Activated naive CD4-positive, alpha-beta T cell treated with anti-CD3 and anti-CD28 coated beads, Interleukin-2, amount 50 U/mL, for 72 hours (primary cell): ENCODE measurements around the gene PBX1. TPM values are rescaled to one million over a fixed set of nuclear protein-coding genes. Genes with fewer than 3 reads are reported as not detected.

Source experiments
- ATAC-seq, 2 donors: fragments of 150-1000 bp; cut with Tn5 transposase; 2 replicates each; pipeline ENCODE4 v1.10.0; 2021; ENCODE audit warnings: mild to moderate bottlenecking in 2 of 2, moderate library complexity in 2 of 2
- DNase-seq, 2 donors: peaks; one replicate each; pipeline ENCODE4 v3.0.0; 2021 to 2022; ENCODE audit warnings: low spot score in 2 of 2
- H3K27ac Mint-ChIP-seq, 2 donors: one replicate each; pipeline ENCODE4 v1.8.0; 2022; ENCODE audit warnings: mild to moderate bottlenecking in 2 of 2, mixed read lengths in 2 of 2
- H3K36me3 Mint-ChIP-seq, 2 donors: one replicate each; pipeline ENCODE4 v1.8.0; 2022; ENCODE audit warnings: mixed read lengths in 2 of 2
- H3K9me3 Mint-ChIP-seq, 2 donors: one replicate each; pipeline ENCODE4 v1.8.0; 2022; ENCODE audit warnings: mixed read lengths in 2 of 2
- total RNA-seq, 2 donors: library from RNA; stranded (reverse); gene quantifications; one replicate each; pipeline ENCODE4 v1.2.3, GENCODE V29; 2022

Gene PBX1
- total RNA-seq, 2 donors from 2014 or later: 0.19 to 0.39 TPM

DNA sequence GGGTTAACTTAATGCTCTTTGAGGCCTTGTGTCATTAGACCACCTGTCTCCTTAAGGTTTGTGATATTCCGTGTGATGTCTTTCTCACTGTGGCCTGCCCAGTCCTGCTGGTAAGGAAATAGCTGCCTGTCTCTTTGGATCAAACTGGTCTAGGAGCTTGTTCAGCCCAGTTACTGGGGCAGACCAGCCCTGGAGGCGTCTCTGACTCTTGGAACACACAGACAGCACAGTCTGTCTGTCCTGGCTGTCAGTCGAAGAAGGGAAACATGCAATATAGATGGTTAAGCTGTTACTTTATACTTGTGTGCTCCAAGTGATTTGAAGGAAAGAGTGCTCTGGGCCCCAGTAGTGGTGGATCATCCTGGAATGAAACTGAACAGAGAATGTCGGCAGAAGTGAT is 20.4 kb downstream of the PBX1 start:
- no peak for DNase-seq
- Mint-ChIP-seq H3K27ac (no peak overlapping the region), H3K9me3 (peaks cover 0 to 4% of the 10 kb centered on the region in 2 donors), H3K36me3 (no peaks in the 10 kb centered on the region)
- ATAC-seq: no peak

DNA sequence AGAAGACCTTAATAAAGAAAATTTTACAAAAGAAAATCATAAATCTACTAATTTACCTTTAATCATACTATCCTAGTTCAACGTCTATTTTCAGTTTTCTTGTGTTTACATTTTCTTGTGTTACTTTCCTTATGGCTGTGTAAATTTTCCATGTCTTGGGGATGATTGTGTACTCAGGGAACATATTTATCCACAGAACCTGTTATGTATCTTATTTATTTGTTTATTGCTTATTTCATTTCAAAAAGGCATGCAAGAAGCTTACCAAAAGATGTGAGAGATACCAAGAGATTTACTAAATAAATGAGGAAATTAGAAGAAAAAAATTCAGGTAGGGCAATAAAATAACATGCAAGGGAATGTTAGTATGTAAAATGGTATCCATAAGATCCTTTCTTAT is 22.8 kb downstream of the PBX1 start:
- ATAC-seq (no peak), DNase-seq (no peak)
- Mint-ChIP-seq H3K9me3 (no peaks in the 10 kb centered on the region), H3K27ac (no peak overlapping the region), H3K36me3 (peaks cover 0 to 6% of the 10 kb centered on the region in 2 donors)

DNA sequence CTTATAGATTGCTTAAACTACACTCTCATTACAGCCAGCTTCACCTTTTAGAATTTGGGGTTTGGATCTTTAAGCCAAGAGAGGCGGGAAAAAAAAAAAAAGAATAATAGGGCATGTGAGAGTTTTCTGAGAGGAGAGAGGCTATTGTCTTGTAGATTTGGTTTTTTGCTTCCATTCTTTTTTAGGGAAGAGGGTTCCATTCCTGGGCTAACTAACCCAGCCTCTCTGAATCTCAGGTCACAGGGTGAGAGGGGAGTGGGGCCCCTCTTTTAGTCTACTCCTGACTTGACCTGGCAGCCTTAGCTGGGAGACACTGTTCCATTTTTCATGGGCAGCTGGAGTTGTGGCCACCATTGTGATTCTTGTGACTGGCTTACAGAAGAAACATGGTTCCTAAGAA is 24.2 kb downstream of the PBX1 start:
- Mint-ChIP-seq H3K9me3 (no peaks in the 10 kb centered on the region), H3K27ac (no peak overlapping the region), H3K36me3 (peaks cover 0 to 6% of the 10 kb centered on the region in 2 donors)
- no peak for DNase-seq
- ATAC-seq: no peak

DNA sequence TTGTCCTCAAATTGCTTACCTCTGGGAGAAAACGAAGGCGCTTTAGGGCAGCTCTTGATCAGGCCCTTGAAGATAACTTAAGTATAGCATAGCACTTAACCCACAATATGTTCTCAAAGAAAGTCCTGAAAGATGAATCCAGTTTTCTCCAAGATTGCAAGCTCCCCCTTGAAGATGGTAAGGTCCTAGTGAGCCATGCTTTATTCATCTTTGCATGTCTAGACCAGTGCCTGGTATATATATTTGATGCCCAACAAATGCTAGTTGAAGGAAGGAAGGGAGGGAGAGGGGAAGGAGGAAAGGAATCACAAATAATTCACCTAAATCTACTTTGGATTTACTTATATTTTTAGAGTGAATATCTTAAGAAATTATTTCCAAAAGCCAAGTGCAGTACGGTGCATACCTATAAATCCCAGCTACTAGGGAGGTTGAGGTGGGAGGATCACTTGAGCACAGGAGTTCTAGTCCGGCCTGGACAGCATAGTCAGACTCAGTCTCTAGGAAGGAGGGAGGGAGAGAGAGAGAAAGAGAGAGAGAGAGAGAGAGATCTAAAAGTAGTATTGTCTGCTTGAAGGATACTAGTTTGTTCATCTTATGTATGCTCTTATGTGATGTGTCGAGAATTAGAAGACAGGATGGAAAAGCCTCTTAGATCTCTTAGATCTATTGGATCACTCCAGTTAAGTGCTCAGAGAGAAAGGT is 25.0 kb downstream of the PBX1 start:
- Mint-ChIP-seq H3K27ac (no peak overlapping the region), H3K9me3 (no peaks in the 10 kb centered on the region), H3K36me3 (peaks cover 0 to 6% of the 10 kb centered on the region in 2 donors)
- no peak for DNase-seq
- no peak for ATAC-seq

GRCh38 chr1:164586591-164586990 is 27.6 kb downstream of the PBX1 start:
- H3K9me3 Mint-ChIP-seq: no peaks in the 10 kb centered on the region
- DNase-seq: no peak
- H3K36me3 Mint-ChIP-seq: peaks cover 0 to 12% of the 10 kb centered on the region in 2 donors
- ATAC-seq: no peak
- no peak overlapping the region for H3K27ac Mint-ChIP-seq

- Mint-ChIP-seq H3K36me3 (peaks cover 0 to 12% of the 10 kb centered on the region in 2 donors), H3K27ac (no peak overlapping the region), H3K9me3 (peaks cover 0 to 3% of the 10 kb centered on the region in 2 donors)
- DNase-seq (no peak), ATAC-seq (no peak)
These were observed 28.9 kb downstream of the PBX1 start for GRCh38 chr1:164587617-164588501.

- peaks cover 0 to 12% of the 10 kb centered on the region in 2 donors for H3K36me3 Mint-ChIP-seq
- peaks cover 0 to 3% of the 10 kb centered on the region in 2 donors for H3K9me3 Mint-ChIP-seq
- ATAC-seq: no peak
- DNase-seq: no peak
- no peak overlapping the region for H3K27ac Mint-ChIP-seq
These were observed 29.7 kb downstream of the PBX1 start for GRCh38 chr1:164588516-164589341.

DNA sequence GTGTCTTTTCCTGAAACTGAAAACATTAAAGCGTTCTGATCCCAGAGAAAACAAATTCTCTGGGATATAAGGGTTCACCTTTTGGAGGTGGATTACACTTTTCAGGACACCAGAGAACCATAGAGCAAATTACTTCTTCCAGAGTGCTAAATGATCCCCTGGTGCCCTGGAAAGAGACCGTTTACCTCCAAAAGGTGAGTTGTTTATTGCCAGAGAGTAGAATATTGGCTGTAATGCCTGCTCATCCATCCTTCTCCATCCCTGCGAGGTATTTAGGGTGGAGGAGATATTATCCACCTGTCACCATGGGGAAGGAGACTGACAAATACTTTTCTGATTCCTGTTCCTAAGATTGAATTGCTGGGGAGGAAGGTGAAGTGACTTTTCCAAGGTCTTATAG is 30.4 kb downstream of the PBX1 start:
- Mint-ChIP-seq H3K27ac (no peak overlapping the region), H3K9me3 (peaks cover 0 to 3% of the 10 kb centered on the region in 2 donors), H3K36me3 (peaks cover 0 to 12% of the 10 kb centered on the region in 2 donors)
- ATAC-seq (no peak), DNase-seq (no peak)

DNA sequence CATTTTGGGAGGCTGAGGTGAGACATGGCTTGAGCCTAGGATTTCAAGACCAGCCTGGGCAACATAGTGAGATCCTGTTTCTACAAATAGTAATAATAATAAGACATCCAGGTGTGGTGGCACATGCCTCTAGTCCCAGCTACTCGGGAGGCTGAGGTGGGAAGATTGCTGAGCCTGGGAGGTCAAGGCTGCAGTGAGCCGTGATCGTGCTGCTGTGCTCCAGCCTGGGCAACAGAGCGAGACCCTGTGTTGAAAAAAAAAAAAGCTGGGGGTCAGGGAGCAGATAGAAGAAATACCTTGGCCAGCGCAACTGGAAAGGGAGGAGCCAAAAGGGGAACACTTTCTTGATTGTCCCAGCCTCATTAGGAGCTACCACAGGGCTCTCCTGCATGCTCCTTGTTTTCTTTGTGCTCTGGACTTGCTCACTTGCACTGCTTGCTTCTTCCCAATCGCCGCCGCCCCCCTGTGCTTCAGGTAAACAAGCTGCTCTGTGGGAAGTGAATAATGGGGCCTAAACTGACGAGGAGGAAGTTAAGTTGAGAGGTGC is 31.1 kb downstream of the PBX1 start:
- peaks cover 0 to 3% of the 10 kb centered on the region in 2 donors for H3K9me3 Mint-ChIP-seq
- no peak overlapping the region for H3K27ac Mint-ChIP-seq
- DNase-seq: no peak
- ATAC-seq: no peak
- H3K36me3 Mint-ChIP-seq: peaks cover 0 to 12% of the 10 kb centered on the region in 2 donors

DNA sequence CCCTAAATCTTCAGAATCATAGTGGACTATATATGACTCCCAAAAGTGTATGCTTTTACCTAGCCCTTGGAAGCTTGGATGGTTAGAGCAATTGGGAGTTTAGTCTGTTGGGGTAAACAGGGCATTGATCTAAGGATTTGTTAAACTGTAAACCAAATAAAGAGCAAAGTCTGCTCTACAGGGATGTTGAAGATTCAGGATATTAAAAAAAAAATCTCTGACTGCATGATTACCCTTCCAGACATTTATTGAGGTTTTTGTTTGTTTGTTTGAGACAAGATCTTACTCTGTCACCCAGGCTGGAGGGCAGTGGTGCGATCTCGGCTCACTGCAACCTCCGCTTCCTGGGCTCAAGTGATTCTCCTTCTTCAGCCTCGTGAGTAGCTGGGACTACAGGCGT is 31.6 kb downstream of the PBX1 start:
- ATAC-seq (no peak), DNase-seq (no peak)
- no peak overlapping the region for H3K27ac Mint-ChIP-seq
- H3K9me3 Mint-ChIP-seq: peaks cover 0 to 3% of the 10 kb centered on the region in 2 donors
- H3K36me3 Mint-ChIP-seq: peaks cover 0 to 12% of the 10 kb centered on the region in 2 donors

GRCh38 chr1:164591858-164592257 is 32.9 kb downstream of the PBX1 start:
- no peak overlapping the region for H3K27ac Mint-ChIP-seq
- ATAC-seq (no peak), DNase-seq (no peak)
- peaks cover 0 to 5% of the 10 kb centered on the region in 2 donors for H3K36me3 Mint-ChIP-seq
- H3K9me3 Mint-ChIP-seq: peaks cover 0 to 3% of the 10 kb centered on the region in 2 donors

DNA sequence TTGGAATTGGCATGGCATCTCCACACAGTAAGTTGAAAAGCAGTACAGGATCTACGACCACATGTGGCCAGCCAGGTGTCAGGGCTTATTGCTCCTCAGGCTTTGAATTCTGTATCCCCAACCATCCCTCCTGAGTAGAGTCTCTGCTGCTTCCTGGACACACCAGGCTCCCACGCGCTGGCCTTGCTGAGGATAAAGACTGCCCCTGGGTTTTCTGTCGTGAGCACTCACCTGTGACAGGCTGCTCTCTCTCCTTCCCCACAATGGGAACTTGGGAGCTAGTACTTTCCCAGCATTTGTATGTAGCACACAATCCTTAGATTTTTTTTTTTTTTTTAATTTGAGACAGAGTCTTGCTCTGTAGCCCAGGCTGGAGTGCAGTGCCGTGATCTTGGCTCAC is 33.6 kb downstream of the PBX1 start:
- Mint-ChIP-seq H3K36me3 (peaks cover 0 to 5% of the 10 kb centered on the region in 2 donors), H3K9me3 (peaks cover 0 to 6% of the 10 kb centered on the region in 2 donors), H3K27ac (no peak overlapping the region)
- ATAC-seq: no peak
- no peak for DNase-seq

DNA sequence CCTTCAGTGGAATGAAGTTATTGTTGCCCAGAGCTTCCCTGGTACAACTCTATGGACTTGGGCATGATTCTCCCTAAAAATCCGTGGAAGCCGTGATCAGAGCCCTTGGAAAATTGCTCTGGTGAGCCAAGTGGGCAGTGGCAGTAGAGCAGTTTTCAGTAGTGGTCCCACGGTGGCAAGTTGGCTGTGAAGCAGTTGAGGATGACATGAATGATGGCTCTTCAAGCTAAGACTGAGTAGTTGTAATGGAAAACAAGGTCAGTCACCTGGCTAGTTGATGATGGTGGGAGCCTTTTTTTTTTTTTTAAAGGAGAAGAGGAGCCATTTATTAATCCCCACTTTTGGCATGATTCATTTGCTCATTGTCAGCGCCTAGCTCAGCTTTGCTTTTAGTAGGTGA is 36.2 kb downstream of the PBX1 start:
- no peak for ATAC-seq
- H3K27ac Mint-ChIP-seq: no peak overlapping the region
- H3K9me3 Mint-ChIP-seq: peaks cover 0 to 6% of the 10 kb centered on the region in 2 donors
- DNase-seq: no peak
- no peaks in the 10 kb centered on the region for H3K36me3 Mint-ChIP-seq

- peaks cover 0 to 6% of the 10 kb centered on the region in 2 donors for H3K9me3 Mint-ChIP-seq
- H3K36me3 Mint-ChIP-seq: no peaks in the 10 kb centered on the region
- ATAC-seq: no peak
These were observed 37.2 kb downstream of the PBX1 start for GRCh38 chr1:164596172-164596571.

DNA sequence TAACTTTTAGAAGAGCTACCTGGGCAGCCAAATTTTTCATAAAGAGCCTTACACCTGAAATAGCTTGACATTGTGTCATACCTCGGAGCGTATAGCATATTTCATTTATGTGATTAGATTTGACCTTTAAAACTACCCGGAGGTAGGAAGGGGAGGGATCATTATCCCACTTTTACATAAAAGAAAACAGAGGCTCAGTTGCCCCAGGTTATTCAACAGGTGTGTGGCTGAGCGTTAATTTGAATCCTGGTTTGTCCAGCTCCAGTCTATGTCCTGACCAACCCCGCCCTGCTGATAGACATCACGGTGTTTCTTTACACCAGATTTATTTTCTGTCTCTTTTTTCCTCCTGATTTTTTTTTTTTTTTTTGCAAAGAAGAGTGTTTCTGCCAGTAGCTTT is 39.7 kb downstream of the PBX1 start:
- Mint-ChIP-seq H3K36me3 (no peaks in the 10 kb centered on the region), H3K9me3 (peaks cover 0 to 3% of the 10 kb centered on the region in 2 donors), H3K27ac (no peak overlapping the region)
- no peak for DNase-seq
- no peak for ATAC-seq

More at GRCh38 chr1:164596172-164596571, 37.2 kb downstream of the PBX1 start:
- H3K27ac Mint-ChIP-seq: no peak overlapping the region
- DNase-seq: no peak

- no peaks in the 10 kb centered on the region for H3K36me3 Mint-ChIP-seq
- no peak overlapping the region for H3K27ac Mint-ChIP-seq
- H3K9me3 Mint-ChIP-seq: peaks cover 0 to 3% of the 10 kb centered on the region in 2 donors
- DNase-seq (no peak), ATAC-seq (no peak)
These were observed 40.3 kb downstream of the PBX1 start for GRCh38 chr1:164599272-164599671.
